B cell (primary cell): Measurements from ENCODE around the gene MTCL3.

ENCODE experiments used
- ATAC-seq: fragments of 200-7000 bp; cut with Tn5 transposase; one replicate; pipeline ENCODE4 v1.10.0; 2021; ENCODE audit warnings: low read depth, mild to moderate bottlenecking, moderate number of reproducible peaks, moderate library complexity
- CTCF ChIA-PET: fragments of 350-600 bp; sonication (Branson Sonifier 250); formaldehyde crosslinking; loops from one replicate; lab custom pipeline; 2021; ENCODE audit warnings: antibody characterized with exemption, inconsistent platforms; lab: Charles Lee
- POLR2A ChIA-PET: fragments of 350-600 bp; sonication (Branson Sonifier 250); formaldehyde crosslinking; loops from one replicate; lab custom pipeline; 2021; ENCODE audit warnings: antibody characterized with exemption; lab: Charles Lee
- DNase-seq: peaks from one replicate; pipeline ENCODE4 v3.0.0; 2013
- H2AFZ ChIP-seq: 2 replicates; pipeline ENCODE4 v1.6.1; 2012; ENCODE audit warnings: mild to moderate bottlenecking, low read depth, low read length; ENCODE audit not compliant: insufficient read depth, poor library complexity, severe bottlenecking
- H3K27ac ChIP-seq, 2 donors: 1 replicate in 1 of 2; 2 replicates in 1 of 2; pipeline ENCODE4 v1.5.1; 2012 to 2013; ENCODE audit warnings: low read length in 2 of 2, mild to moderate bottlenecking in 2 of 2, moderate library complexity in 1 of 2
- H3K27me3 ChIP-seq, 4 experiments: fragments of 200-600 bp in 1 of 4; sonication (generic) in 1 of 4; replicated peaks in 1 of 4; 1 replicate in 2 of 4; 2 replicates in 2 of 4; pipeline versions ENCODE4 v1.6.1 to v1.7.0; 2013 to 2016; ENCODE audit warnings: low read length in 3 of 4, mild to moderate bottlenecking in 2 of 4, mixed read lengths in 1 of 4, moderate library complexity in 1 of 4; ENCODE audit not compliant: insufficient read depth in 4 of 4, control insufficient read depth in 3 of 4; ENCODE audit errors: control extremely low read depth in 1 of 4
- H3K36me3 ChIP-seq, 2 experiments: replicated peaks in 1 of 2; 1 replicate in 1 of 2; 2 replicates in 1 of 2; pipeline versions ENCODE4 v1.6.1 to v1.7.1; 2013; ENCODE audit warnings: low read length in 1 of 2; ENCODE audit not compliant: insufficient read depth in 2 of 2, control insufficient read depth in 1 of 2; ENCODE audit errors: control extremely low read depth in 1 of 2, extremely low read depth in 1 of 2
- H3K4me1 ChIP-seq, 2 donors: fragments of 200-600 bp in 1 of 2; sonication (generic) in 1 of 2; 1 replicate in 1 of 2; 2 replicates in 1 of 2; pipeline versions ENCODE4 v1.5.1 to v1.6.1; 2013 to 2017; ENCODE audit warnings: low read length in 2 of 2; ENCODE audit not compliant: control insufficient read depth in 2 of 2, insufficient read depth in 2 of 2
- H3K4me2 ChIP-seq: replicated peaks from 2 replicates; pipeline ENCODE3; 2012; ENCODE audit warnings: mild to moderate bottlenecking, low read depth, low read length; ENCODE audit not compliant: poor library complexity, severe bottlenecking
- H3K4me3 ChIP-seq, 5 experiments: fragments of 200-600 bp in 1 of 5; sonication (generic) in 1 of 5; 1 replicate in 3 of 5; 2 replicates in 2 of 5; pipeline versions ENCODE4 v1.5.1 to v1.7.0; 2011 to 2016; ENCODE audit warnings: low read length in 4 of 5, mild to moderate bottlenecking in 4 of 5, low read depth in 2 of 5, control low read depth in 1 of 5, moderate library complexity in 1 of 5; ENCODE audit not compliant: insufficient read depth in 1 of 5; ENCODE audit errors: control extremely low read depth in 1 of 5, extremely low read depth in 1 of 5
- H3K79me2 ChIP-seq: fragments of 200-600 bp; sonication (generic); one replicate; pipeline ENCODE4 v1.6.0; 2016; ENCODE audit warnings: low read length; ENCODE audit not compliant: control insufficient read depth, insufficient read depth
- H3K9ac ChIP-seq: fragments of 200-600 bp; sonication (generic); 2 replicates; pipeline ENCODE4 v1.6.1; 2017; ENCODE audit warnings: mild to moderate bottlenecking, low read length, moderate library complexity
- H3K9me3 ChIP-seq, 3 donors: one replicate each; pipeline versions ENCODE4 v1.6.1 to v1.7.1; 2013; ENCODE audit warnings: low read length in 2 of 3; ENCODE audit not compliant: control insufficient read depth in 2 of 3, insufficient read depth in 1 of 3; ENCODE audit errors: control extremely low read depth in 1 of 3
- H4K20me1 ChIP-seq: 2 replicates; pipeline ENCODE4 v1.6.0; 2012; ENCODE audit warnings: mild to moderate bottlenecking, low read length; ENCODE audit not compliant: insufficient read depth, control insufficient read depth, poor library complexity, severe bottlenecking
- H3K27ac Mint-ChIP-seq: one replicate; pipeline ENCODE4 v1.8.0; 2021; ENCODE audit warnings: mixed read lengths
- H3K27me3 Mint-ChIP-seq: one replicate; pipeline ENCODE4 v1.8.0; 2021; ENCODE audit warnings: mixed read lengths
- H3K4me1 Mint-ChIP-seq: one replicate; pipeline ENCODE4 v1.8.0; 2021; ENCODE audit warnings: mixed read lengths
- H3K4me3 Mint-ChIP-seq: one replicate; pipeline ENCODE4 v1.8.0; 2021; ENCODE audit warnings: mixed read lengths
- H3K9me3 Mint-ChIP-seq: one replicate; pipeline ENCODE4 v1.8.0; 2022; ENCODE audit warnings: mixed read lengths; ENCODE audit not compliant: insufficient read depth
- EZH2 ChIP-seq: IDR thresholded peaks from 2 replicates; pipeline ENCODE4 v1.6.1; 2012; ENCODE audit warnings: borderline replicate concordance, low read depth, mild to moderate bottlenecking, moderate library complexity, low read length; ENCODE audit not compliant: insufficient read depth, poor library complexity, severe bottlenecking
- whole genome bisulfite sequencing: methylation state at CpG from one replicate; pipeline ENCODE4 v1.1.5; 2013; ENCODE audit warnings: missing lambda C conversion rate; ENCODE audit not compliant: insufficient coverage; 5-methylcytosine and 5-hydroxymethylcytosine counted together
- intact Hi-C: fragments of 100-400 bp; cut with micrococcal nuclease; formaldehyde crosslinking; loops from one replicate; pipeline ENCODE4 v1.10.0; 2022
- TF ChIP-seq, protein P1 (sequence below): fragments of 200-600 bp; IDR thresholded peaks from one replicate; pipeline ENCODE4 v1.8.0; 2022; ENCODE audit warnings: antibody characterized with exemption, mild to moderate bottlenecking

MTCL3 gene

DNA sequence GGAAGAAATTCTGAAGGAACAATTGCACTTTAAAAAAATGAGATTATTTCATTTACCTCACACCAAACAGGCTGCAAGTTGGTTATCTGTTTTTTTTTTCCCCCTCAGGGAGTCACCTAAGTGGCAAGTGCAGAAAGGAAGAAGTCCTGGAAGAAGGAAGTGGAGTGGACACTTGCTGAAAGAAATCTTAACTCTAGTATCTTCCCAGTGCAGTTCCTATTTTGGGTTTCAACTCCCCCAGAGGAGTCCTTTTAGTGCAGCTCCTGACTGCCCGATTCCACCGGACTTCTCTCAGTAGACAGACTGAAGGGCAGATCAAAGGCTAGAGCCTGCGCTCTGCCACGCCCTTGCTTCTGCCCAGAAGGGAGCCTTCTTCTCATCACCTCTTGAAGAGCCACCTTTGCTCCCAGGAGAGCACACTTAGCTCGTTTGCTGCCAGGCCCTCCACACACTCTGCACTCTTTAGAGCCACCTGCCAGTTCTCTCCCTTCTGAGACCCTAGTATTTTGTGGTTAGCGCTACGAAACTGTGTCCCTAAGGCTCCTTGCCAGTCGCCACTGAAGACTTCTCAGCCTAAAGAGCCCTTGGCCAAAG lies 4.9 kb downstream of the MTCL3 start:
- Mint-ChIP-seq H3K27ac (no peak overlapping the region), H3K9me3 (no peaks in the 10 kb centered on the region), H3K27me3 (peaks cover 39% of the 10 kb centered on the region), H3K4me1 (peaks cover 20% of the 10 kb centered on the region), H3K4me3 (peak overlapping the region; percentile 90)
- Histone ChIP-seq H3K4me2 (peak overlapping the region; percentile 90), H3K4me3 (peak overlapping the region in 3 of 5 experiments; percentile 58 to 72 (median 70)), H3K9me3 (peaks cover 0 to 7% (median 0%) of the 10 kb centered on the region in 3 donors), H3K4me1 (peaks cover 22 to 33% of the 10 kb centered on the region in 2 donors), H3K9ac (peak overlapping the region; percentile 68), H3K36me3 (no peaks in the 10 kb centered on the region), H3K27ac (no peak overlapping the region), H2AFZ (peak overlapping the region; percentile 76), H3K79me2 (no peaks in the 10 kb centered on the region), H4K20me1 (no peaks in the 10 kb centered on the region), H3K27me3 (peaks cover 2 to 50% (median 24%) of the 10 kb centered on the region in 4 experiments)
- WGBS, result 36% methylated on average over 8 of the region's 8 CpGs
- intact Hi-C loops, result no loop called here
- ChIA-PET CTCF (interaction anchor here (1.1 to 3.2 kb wide), 3 partner anchors 13 to 25 kb away, joined by 3 to 20 read pairs (median 17); no protein-coding TSS in a partner anchor), POLR2A (no interaction called here)
- DNase-seq (no peak), ATAC-seq (no peak)
- TF ChIP-seq, protein P1, sequence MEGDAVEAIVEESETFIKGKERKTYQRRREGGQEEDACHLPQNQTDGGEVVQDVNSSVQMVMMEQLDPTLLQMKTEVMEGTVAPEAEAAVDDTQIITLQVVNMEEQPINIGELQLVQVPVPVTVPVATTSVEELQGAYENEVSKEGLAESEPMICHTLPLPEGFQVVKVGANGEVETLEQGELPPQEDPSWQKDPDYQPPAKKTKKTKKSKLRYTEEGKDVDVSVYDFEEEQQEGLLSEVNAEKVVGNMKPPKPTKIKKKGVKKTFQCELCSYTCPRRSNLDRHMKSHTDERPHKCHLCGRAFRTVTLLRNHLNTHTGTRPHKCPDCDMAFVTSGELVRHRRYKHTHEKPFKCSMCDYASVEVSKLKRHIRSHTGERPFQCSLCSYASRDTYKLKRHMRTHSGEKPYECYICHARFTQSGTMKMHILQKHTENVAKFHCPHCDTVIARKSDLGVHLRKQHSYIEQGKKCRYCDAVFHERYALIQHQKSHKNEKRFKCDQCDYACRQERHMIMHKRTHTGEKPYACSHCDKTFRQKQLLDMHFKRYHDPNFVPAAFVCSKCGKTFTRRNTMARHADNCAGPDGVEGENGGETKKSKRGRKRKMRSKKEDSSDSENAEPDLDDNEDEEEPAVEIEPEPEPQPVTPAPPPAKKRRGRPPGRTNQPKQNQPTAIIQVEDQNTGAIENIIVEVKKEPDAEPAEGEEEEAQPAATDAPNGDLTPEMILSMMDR, result no peak
- TF ChIP-seq EZH2, result no peak

- no peak for TF ChIP-seq EZH2
- TF ChIP-seq, protein P1, result no peak
- Mint-ChIP-seq H3K27ac (no peak overlapping the region), H3K4me3 (no peak overlapping the region), H3K9me3 (no peaks in the 10 kb centered on the region), H3K27me3 (peaks cover 36% of the 10 kb centered on the region), H3K4me1 (peaks cover 19% of the 10 kb centered on the region)
- no peak for DNase-seq
- Histone ChIP-seq H3K9me3 (peaks cover 0 to under 1% (median 0%) of the 10 kb centered on the region in 3 donors), H3K4me1 (peaks cover 19 to 27% of the 10 kb centered on the region in 2 donors), H3K36me3 (no peaks in the 10 kb centered on the region), H2AFZ (no peak overlapping the region), H3K4me3 (no peak overlapping the region), H3K4me2 (no peak overlapping the region), H4K20me1 (no peaks in the 10 kb centered on the region), H3K79me2 (no peaks in the 10 kb centered on the region), H3K27me3 (peaks cover 2 to 44% (median 18%) of the 10 kb centered on the region in 4 experiments), H3K27ac (no peak overlapping the region), H3K9ac (no peak overlapping the region)
- intact Hi-C loops, result no loop called here
- CTCF ChIA-PET, result no interaction called here
- ATAC-seq, result no peak
- POLR2A ChIA-PET, result no interaction called here
These were observed 5.7 kb downstream of the MTCL3 start for GRCh38 chr6:127513425-127513824.
